Trophoblast cell (in vitro differentiated cells and primary cell): ENCODE data around the gene SPRED1.

Experiments used
- DNase-seq, 2 donors: peaks; one replicate each; pipeline ENCODE4 v3.0.0-alpha.2; 2016
- H2AFZ ChIP-seq: 2 replicates; pipeline ENCODE4 v1.6.1; 2013; ENCODE audit warnings: low read length, moderate library complexity, mild to moderate bottlenecking; ENCODE audit not compliant: insufficient read depth, poor library complexity
- H2AK5ac ChIP-seq: 2 replicates; pipeline ENCODE4 v1.6.1; 2013; ENCODE audit warnings: mild to moderate bottlenecking, low read length
- H2BK120ac ChIP-seq: 2 replicates; pipeline ENCODE4 v1.6.1; 2013; ENCODE audit warnings: low read length, mild to moderate bottlenecking, moderate library complexity; ENCODE audit not compliant: insufficient read depth, poor library complexity
- H2BK12ac ChIP-seq: 2 replicates; pipeline ENCODE4 v1.6.1; 2013; ENCODE audit warnings: mild to moderate bottlenecking, low read length, moderate library complexity
- H2BK5ac ChIP-seq: 2 replicates; pipeline ENCODE4 v1.6.1; 2013; ENCODE audit warnings: low read length, low read depth, moderate library complexity, mild to moderate bottlenecking; ENCODE audit not compliant: poor library complexity
- H3K14ac ChIP-seq: 2 replicates; pipeline ENCODE4 v1.6.1; 2013; ENCODE audit warnings: mild to moderate bottlenecking, low read length
- H3K18ac ChIP-seq: 2 replicates; pipeline ENCODE4 v1.6.1; 2013; ENCODE audit warnings: mild to moderate bottlenecking, low read length
- H3K23ac ChIP-seq: 2 replicates; pipeline ENCODE4 v1.6.1; 2013; ENCODE audit warnings: low read length
- H3K27ac ChIP-seq: 2 replicates; pipeline ENCODE4 v1.5.1; 2013; ENCODE audit warnings: low read depth, mild to moderate bottlenecking, inconsistent platforms, low read length, moderate library complexity
- H3K27me3 ChIP-seq: 2 replicates; pipeline ENCODE4 v1.6.1; 2013; ENCODE audit warnings: inconsistent platforms, mild to moderate bottlenecking, low read length, moderate library complexity; ENCODE audit not compliant: insufficient read depth
- H3K36me3 ChIP-seq, 2 experiments: 1 replicate in 1 of 2; 2 replicates in 1 of 2; pipeline ENCODE4 v1.6.1; 2013; ENCODE audit warnings: low read length in 2 of 2, mild to moderate bottlenecking in 2 of 2, moderate library complexity in 1 of 2; ENCODE audit not compliant: insufficient read depth in 2 of 2, control insufficient read depth in 1 of 2
- H3K4ac ChIP-seq: 2 replicates; pipeline ENCODE4 v1.6.1; 2013; ENCODE audit warnings: low read depth, mild to moderate bottlenecking, low read length, moderate library complexity
- H3K4me1 ChIP-seq, 2 experiments: 1 replicate in 1 of 2; 2 replicates in 1 of 2; pipeline ENCODE4 v1.6.1; 2013; ENCODE audit warnings: low read length in 2 of 2, mild to moderate bottlenecking in 2 of 2, moderate library complexity in 1 of 2; ENCODE audit not compliant: insufficient read depth in 2 of 2, control insufficient read depth in 1 of 2
- H3K4me2 ChIP-seq: 2 replicates; pipeline ENCODE4 v1.6.1; 2013; ENCODE audit warnings: inconsistent platforms, mild to moderate bottlenecking, low read length, moderate library complexity
- H3K4me3 ChIP-seq: 2 replicates; pipeline ENCODE4 v1.5.1; 2013; ENCODE audit warnings: mild to moderate bottlenecking, low read depth, low read length, inconsistent platforms
- H3K79me1 ChIP-seq: one replicate; pipeline ENCODE4 v1.6.1; 2013; ENCODE audit warnings: low read length
- H3K79me2 ChIP-seq: 2 replicates; pipeline ENCODE4 v1.6.1; 2013; ENCODE audit warnings: low read length, mild to moderate bottlenecking; ENCODE audit not compliant: control insufficient read depth, insufficient read depth, poor library complexity
- H3K9ac ChIP-seq: 2 replicates; pipeline ENCODE4 v1.6.1; 2013; ENCODE audit warnings: mild to moderate bottlenecking, low read length
- H3K9me3 ChIP-seq: 2 replicates; pipeline ENCODE4 v1.6.1; 2013; ENCODE audit warnings: low read depth, mild to moderate bottlenecking, control low read depth, inconsistent platforms, low read length; ENCODE audit not compliant: insufficient read depth
- H4K12ac ChIP-seq: 2 replicates; pipeline ENCODE4 v1.6.1; 2013; ENCODE audit warnings: low read depth, mild to moderate bottlenecking, low read length, moderate library complexity
- H4K8ac ChIP-seq: 2 replicates; pipeline ENCODE4 v1.6.1; 2013; ENCODE audit warnings: low read depth, mild to moderate bottlenecking, low read length, moderate library complexity
- H4K91ac ChIP-seq: one replicate; pipeline ENCODE4 v1.6.1; 2013; ENCODE audit warnings: low read depth, mild to moderate bottlenecking, low read length, moderate library complexity
- WGBS: extraction: QIAGEN DNeasy Blood & Tissue Kit; methylation state at CpG from one replicate; pipeline ENCODE4 v1.1.7; 2013; ENCODE audit warnings: missing lambda C conversion rate; ENCODE audit not compliant: insufficient read length, insufficient coverage; ENCODE audit errors: extremely low coverage; 5-methylcytosine and 5-hydroxymethylcytosine counted together

SPRED1 gene

DNA sequence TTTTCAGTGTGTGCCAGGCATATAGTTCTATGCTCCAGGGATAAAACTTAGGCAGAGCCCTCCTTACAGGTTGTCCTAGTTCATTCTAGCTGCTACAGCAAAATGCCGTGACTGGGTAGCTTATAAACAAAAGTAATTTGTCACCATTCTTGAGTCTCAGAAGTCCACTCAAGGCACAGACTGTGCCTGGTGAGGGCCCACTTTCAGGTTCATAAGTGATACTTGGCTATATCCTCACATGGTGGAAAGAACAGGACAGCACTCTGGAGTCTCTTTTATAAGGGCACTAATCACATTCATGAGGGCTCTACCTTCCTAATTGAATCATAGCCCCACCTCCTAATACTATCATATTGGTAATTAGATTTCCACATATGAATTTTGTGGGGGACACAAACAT, 80.1 kb downstream of the SPRED1 start:
- H4K12ac ChIP-seq, result no peak overlapping the region
- H3K4ac ChIP-seq, result no peak overlapping the region
- no CpG with 5 or more reads among the region's 1 CpG for WGBS

DNA sequence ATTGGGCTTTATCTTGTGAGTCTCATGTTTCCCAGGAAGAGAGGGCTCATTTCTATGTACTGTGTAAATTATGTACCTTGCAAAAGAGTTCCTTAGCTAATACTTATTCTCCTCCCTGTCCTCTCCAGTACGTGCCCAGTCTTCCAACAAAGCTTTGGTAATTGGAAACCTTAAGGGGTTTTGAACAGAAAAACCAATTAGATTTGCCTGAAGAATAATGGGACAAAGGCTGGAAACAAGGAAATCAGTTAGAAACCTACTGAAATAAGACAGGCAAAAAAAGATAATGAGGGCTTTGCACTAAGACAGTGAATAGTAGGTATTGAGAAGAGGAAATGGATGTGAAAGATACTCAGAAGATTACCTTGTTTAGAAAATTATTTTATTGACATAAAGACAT, 82.5 kb downstream of the SPRED1 start:
- H3K18ac ChIP-seq, result no peak overlapping the region
- no peaks in the 10 kb centered on the region for H3K27me3 ChIP-seq
- no peaks in the 10 kb centered on the region for H3K9me3 ChIP-seq
- no peaks in the 10 kb centered on the region for H3K36me3 ChIP-seq
- no peak overlapping the region for H2AFZ ChIP-seq
- H3K4me1 ChIP-seq, result no peaks in the 10 kb centered on the region
- H4K91ac ChIP-seq, result no peak overlapping the region
- H2BK120ac ChIP-seq, result no peak overlapping the region
- H3K14ac ChIP-seq, result no peak overlapping the region
- H2AK5ac ChIP-seq, result no peak overlapping the region
- H3K4me2 ChIP-seq, result no peak overlapping the region
- no peak overlapping the region for H3K27ac ChIP-seq
- H2BK5ac ChIP-seq, result no peak overlapping the region
- no peak overlapping the region for H3K9ac ChIP-seq
- H3K4ac ChIP-seq, result no peak overlapping the region
- H3K79me2 ChIP-seq, result no peaks in the 10 kb centered on the region
- H3K4me3 ChIP-seq, result no peak overlapping the region
- no peak for DNase-seq
- no peak overlapping the region for H4K12ac ChIP-seq
- H3K23ac ChIP-seq, result no peak overlapping the region
- H3K79me1 ChIP-seq, result no peaks in the 10 kb centered on the region
- no peak overlapping the region for H2BK12ac ChIP-seq
- no CpG with 5 or more reads among the region's 1 CpG for whole genome bisulfite sequencing
- H4K8ac ChIP-seq, result no peak overlapping the region

More for the DNA sequence above, 80.1 kb downstream of the SPRED1 start:
- no peaks in the 10 kb centered on the region for H3K27me3 ChIP-seq
- no peak overlapping the region for H4K91ac ChIP-seq
- no peak overlapping the region for H3K27ac ChIP-seq
- H2BK12ac ChIP-seq, result no peak overlapping the region
- no peak overlapping the region for H2AK5ac ChIP-seq
- H3K9ac ChIP-seq, result no peak overlapping the region
- no peaks in the 10 kb centered on the region for H3K79me1 ChIP-seq
- no peak overlapping the region for H3K18ac ChIP-seq
- H2BK120ac ChIP-seq, result no peak overlapping the region
- no peak overlapping the region for H3K4me2 ChIP-seq
- H2AFZ ChIP-seq, result no peak overlapping the region
- no peaks in the 10 kb centered on the region for H3K36me3 ChIP-seq
- no peak overlapping the region for H3K14ac ChIP-seq
- H4K8ac ChIP-seq, result no peak overlapping the region
- H3K9me3 ChIP-seq, result no peaks in the 10 kb centered on the region
- H3K23ac ChIP-seq, result no peak overlapping the region
- no peak overlapping the region for H3K4me3 ChIP-seq
- DNase-seq, result no peak
- H2BK5ac ChIP-seq, result no peak overlapping the region
- no peaks in the 10 kb centered on the region for H3K79me2 ChIP-seq
- no peaks in the 10 kb centered on the region for H3K4me1 ChIP-seq

DNA sequence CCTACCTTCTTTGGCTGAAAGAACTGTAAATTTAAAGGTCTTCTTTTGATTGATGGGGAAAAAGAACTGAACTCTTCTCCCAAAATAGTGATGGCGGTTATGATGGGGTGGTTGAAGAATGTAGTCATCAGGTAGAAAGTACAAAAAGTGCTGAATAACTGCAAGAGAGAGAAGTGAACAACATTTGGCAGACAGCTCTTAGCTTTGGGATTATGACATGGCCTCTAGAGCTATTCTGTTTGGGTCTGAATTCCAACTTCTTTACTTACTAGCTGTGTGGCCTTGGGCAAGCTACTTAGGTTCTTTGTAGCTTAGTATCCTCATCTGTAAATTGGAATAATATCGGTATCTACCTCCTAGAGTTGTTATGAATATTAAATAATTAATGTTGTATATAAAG, 91.7 kb downstream of the SPRED1 start:
- DNase-seq, result no peak
- no peak overlapping the region for H2AK5ac ChIP-seq
- H3K27ac ChIP-seq, result no peak overlapping the region
- no peak overlapping the region for H2BK120ac ChIP-seq
- H3K23ac ChIP-seq, result no peak overlapping the region
- no peak overlapping the region for H2AFZ ChIP-seq
- no peak overlapping the region for H2BK12ac ChIP-seq
- no peak overlapping the region for H3K18ac ChIP-seq
- no peak overlapping the region for H4K8ac ChIP-seq
- no peaks in the 10 kb centered on the region for H3K36me3 ChIP-seq
- H3K79me1 ChIP-seq, result no peaks in the 10 kb centered on the region
- no peak overlapping the region for H4K12ac ChIP-seq
- no peak overlapping the region for H3K4me2 ChIP-seq
- H3K4me3 ChIP-seq, result no peak overlapping the region
- no peaks in the 10 kb centered on the region for H3K4me1 ChIP-seq
- H3K9ac ChIP-seq, result no peak overlapping the region
- WGBS, result no CpG with 5 or more reads among the region's 2 CpGs
- no peaks in the 10 kb centered on the region for H3K79me2 ChIP-seq
- no peaks in the 10 kb centered on the region for H3K9me3 ChIP-seq
- no peak overlapping the region for H2BK5ac ChIP-seq
- no peak overlapping the region for H4K91ac ChIP-seq
- no peaks in the 10 kb centered on the region for H3K27me3 ChIP-seq
- no peak overlapping the region for H3K14ac ChIP-seq
- no peak overlapping the region for H3K4ac ChIP-seq

DNA sequence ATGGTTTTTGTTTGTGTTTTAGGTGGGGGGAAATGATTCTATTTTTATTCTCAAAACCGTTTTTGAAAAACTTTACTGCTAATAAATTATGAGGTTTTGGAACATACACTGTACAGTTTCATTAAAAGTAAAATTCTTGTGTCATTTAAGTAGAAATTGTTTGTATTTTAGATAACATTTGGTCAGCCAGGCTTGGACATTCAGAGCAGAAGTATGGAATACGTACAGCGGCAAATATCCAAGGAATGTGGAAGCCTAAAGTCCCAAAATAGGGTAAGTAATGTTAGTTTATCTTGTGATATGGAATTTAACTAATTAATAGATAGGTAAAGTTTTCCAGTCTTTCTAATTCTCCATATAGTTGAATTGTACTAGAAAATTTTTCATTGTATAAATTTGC, 96.6 kb downstream of the SPRED1 start:
- peak in 1 of 2 donors; percentile 26 for DNase-seq
- Histone ChIP-seq H2BK120ac (no peak overlapping the region), H3K9me3 (no peaks in the 10 kb centered on the region), H3K79me1 (no peaks in the 10 kb centered on the region), H3K4ac (no peak overlapping the region), H3K79me2 (no peaks in the 10 kb centered on the region), H3K4me1 (no peaks in the 10 kb centered on the region), H3K23ac (no peak overlapping the region), H4K8ac (no peak overlapping the region), H3K14ac (no peak overlapping the region), H2AK5ac (no peak overlapping the region), H3K18ac (no peak overlapping the region), H3K27ac (no peak overlapping the region), H3K9ac (no peak overlapping the region), H2BK5ac (no peak overlapping the region), H3K27me3 (no peaks in the 10 kb centered on the region), H3K4me2 (no peak overlapping the region), H4K12ac (no peak overlapping the region), H2BK12ac (no peak overlapping the region), H3K36me3 (peaks cover 0 to 6% of the 10 kb centered on the region in 2 experiments), H4K91ac (no peak overlapping the region), H3K4me3 (no peak overlapping the region), H2AFZ (no peak overlapping the region)
- no CpG with 5 or more reads among the region's 3 CpGs for WGBS
